GM13977 (cell line): Measurements from ENCODE around the gene SCMH1.
A peak's percentile ranks its signal among the peaks of the same experiment; 100 is the strongest.

ENCODE experiments used
- DNase-seq: peaks from one replicate; pipeline ENCODE4 v3.0.0; 2012; ENCODE audit warnings: low spot score
- in situ Hi-C: fragments of 300-500 bp; cut with MboI; formaldehyde crosslinking; loops from one replicate; pipeline ENCODE4 v1.12.0; 2022; ENCODE audit warnings: low sequenced_read_pairs, low pct_unique_long_range_greater_than_20kb, mixed read lengths, inconsistent platforms; ENCODE audit not compliant: unreplicated experiment
- TF ChIP-seq, protein P1 (sequence below): IDR thresholded peaks from 2 replicates; pipeline ENCODE4 v1.5.1; 2012; ENCODE audit warnings: mild to moderate bottlenecking, control low read depth; ENCODE audit not compliant: insufficient read depth; ENCODE audit errors: extremely low read depth, missing control alignments

The SCMH1 gene

DNA sequence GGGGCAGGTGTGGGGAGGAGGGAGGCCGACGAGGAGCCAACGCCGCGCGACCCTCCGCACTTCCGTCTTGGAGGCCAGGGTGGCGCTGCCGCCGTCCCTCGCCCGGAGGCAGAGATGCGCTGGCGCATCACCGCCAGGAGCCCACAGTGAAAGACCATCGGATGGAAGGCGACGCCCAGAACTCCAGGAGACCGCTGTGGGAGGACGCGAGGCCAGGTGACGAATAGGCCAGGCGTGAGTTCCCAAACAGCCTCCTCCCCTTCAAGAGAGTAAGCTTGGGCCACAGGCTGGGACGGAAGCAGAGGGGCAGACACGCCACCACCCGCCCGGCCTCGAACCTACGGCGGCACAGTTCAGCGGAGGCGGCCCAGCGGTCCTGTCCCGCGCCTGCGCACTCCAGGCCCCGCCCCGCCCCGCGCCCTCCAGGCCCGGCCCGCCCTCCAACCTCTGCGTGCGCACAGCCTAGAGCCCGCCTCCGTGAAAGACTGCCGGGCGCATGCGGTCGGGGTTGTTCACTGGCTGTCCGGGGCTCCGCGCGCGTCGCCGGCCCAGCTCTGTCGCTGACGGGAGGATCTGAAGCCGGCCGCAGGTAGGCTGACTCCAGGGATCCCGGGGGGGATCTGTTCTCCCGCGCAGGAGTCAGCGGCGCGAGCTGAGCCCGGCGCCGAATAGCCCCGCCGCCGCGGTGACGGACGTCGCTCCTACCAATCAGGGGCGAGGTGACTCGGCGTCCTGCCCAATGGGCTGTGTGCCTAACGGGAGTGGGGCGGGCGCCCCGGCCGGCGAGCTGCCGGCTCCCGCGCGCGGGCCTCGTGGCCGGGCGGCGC lies 262.7 kb downstream of the SCMH1 start, which contains the start of gene CTPS1:
CTPS1 (plus strand) TSS at position 456 of the 827 bp plus-strand sequence. CDS start 3,595 bp downstream, outside the sequence.
- DNase-seq, result peak; percentile 100
- in situ Hi-C loops, result no loop called here
- TF ChIP-seq, protein P1, sequence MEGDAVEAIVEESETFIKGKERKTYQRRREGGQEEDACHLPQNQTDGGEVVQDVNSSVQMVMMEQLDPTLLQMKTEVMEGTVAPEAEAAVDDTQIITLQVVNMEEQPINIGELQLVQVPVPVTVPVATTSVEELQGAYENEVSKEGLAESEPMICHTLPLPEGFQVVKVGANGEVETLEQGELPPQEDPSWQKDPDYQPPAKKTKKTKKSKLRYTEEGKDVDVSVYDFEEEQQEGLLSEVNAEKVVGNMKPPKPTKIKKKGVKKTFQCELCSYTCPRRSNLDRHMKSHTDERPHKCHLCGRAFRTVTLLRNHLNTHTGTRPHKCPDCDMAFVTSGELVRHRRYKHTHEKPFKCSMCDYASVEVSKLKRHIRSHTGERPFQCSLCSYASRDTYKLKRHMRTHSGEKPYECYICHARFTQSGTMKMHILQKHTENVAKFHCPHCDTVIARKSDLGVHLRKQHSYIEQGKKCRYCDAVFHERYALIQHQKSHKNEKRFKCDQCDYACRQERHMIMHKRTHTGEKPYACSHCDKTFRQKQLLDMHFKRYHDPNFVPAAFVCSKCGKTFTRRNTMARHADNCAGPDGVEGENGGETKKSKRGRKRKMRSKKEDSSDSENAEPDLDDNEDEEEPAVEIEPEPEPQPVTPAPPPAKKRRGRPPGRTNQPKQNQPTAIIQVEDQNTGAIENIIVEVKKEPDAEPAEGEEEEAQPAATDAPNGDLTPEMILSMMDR, result peak; percentile 43

DNA sequence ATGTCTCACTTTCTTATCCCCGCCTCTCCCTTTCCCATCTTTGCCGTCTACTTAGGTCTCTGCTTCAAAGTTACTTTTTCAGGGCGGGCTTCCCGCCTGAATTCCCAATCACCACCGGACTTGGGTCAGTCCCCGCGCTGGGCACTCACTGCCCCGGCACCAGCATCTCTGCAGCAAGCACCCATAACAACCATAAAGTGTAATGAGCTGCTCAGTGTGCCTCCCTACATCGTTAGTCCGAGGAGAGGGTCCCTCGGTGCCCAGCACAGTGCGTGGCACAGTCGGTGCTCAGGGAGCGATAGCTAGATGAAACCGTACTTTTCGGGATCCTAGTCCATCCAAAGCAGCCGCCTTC lies 263.2 kb downstream of the SCMH1 start:
- no peak for DNase-seq
- in situ Hi-C loops, result no loop called here
- TF ChIP-seq, protein P1, result no peak

DNA sequence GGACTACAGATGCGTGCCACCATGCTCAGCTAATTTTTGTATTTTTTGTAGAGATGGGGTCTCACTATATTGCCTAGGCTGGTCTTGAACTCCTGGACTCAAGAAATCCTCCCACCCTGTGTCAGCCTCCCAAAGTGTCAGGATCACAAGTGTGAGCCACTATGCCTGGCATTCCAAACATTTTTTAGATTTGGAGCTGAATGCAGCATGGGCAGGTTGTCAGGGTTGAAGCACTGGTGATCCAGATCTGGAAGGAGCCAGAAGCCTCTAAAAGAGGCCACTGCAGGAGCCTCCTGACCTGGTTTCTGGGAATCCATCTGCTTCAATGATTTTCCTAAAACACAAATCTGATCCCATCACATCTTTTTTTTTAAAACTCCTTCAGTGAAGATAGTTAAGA lies 264.4 kb downstream of the SCMH1 start:
- in situ Hi-C loops, result no loop called here
- DNase-seq, result no peak
- TF ChIP-seq, protein P1, result no peak
